ENCODE data around the gene FAM174B.

FAM174B gene

DNA sequence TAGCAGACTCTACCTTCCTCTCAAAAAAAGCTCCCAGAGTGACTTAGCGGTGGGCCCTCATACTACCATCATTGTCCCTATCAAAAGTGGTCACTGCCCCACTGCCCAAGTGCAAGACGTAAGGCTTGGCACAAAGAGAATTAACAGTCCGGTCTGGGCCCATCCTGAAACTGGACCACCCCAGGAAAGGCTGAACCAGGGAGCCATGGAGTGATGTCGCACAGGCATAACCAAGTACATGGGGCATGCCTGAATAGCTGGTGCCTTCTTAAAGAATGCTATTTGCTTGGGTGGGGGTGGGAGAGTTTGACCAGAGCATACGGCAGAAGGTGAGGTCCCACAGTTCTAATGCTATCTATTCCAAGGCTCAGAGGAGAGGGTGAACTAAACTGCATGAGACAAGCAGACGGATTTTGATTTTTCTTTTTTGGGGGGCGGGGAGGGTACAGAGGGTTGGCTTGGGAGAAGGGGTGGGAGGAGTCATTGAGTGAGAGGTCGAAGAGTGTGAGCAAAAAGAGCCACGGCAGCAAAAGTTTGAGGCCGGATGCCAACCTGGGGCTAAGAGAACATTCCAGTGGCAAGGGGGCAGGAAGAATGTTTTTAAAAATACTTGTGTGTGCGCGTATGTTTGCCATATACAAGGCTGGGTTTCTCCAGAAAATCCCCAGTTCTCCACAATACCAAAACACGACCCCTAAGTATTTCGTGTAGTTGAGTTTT is 50.2 kb downstream of the FAM174B start:
- Histone ChIP-seq H3K9me3 (ENCODE audit: insufficient read depth, low read depth, low read length) (no peaks in the 10 kb centered on the region), H3K4me1 (ENCODE audit: insufficient read depth, low read length) (no peaks in the 10 kb centered on the region), H3K4me3 (ENCODE audit: low read length) (no peak overlapping the region), H3K9ac (ENCODE audit: low read depth, low read length) (no peak overlapping the region), H3K36me3 (ENCODE audit: insufficient read depth, low read depth, low read length) (no peaks in the 10 kb centered on the region), H3K27ac (ENCODE audit: low read length) (no peak overlapping the region), H3K27me3 (ENCODE audit: insufficient read depth, low read length) (no peaks in the 10 kb centered on the region)

DNA sequence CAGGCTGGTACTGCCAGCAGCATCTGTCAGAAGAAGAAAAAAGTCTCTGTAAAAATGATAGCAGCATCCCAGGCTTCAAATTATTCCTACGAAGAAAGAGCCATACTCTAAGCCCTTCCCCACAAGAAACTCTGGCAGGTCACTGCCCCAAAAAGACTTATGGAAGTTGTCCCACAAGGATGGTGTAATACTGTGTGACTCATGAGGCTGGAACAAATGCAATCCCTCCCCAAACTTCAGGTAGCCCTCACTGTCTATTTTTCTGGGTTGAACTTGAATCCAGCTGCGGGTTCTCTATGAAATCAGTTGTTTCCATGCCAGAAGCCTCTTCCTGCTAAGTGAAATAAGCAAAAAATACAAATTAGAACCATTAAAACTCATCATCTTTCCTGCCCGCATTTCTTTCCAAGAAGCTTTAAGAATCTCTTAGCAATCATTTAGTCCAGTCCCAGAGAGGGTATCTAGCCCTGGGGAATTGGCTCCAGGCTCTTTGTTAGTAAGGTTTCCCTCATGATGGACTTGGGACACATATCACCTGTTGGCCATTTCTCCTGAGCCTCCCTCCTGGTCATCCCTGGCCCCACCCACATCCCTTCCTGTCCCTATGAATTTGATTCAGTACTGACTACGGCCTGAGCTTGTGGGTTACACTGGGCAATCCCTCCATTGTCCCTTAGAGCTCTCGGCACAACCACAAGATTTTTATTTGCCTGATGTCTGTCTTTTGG is 51.7 kb downstream of the FAM174B start:
- no peaks in the 10 kb centered on the region for H3K27me3 ChIP-seq (ENCODE audit: insufficient read depth, low read length)
- H3K9ac ChIP-seq (ENCODE audit: low read depth, low read length): no peak overlapping the region
- H3K27ac ChIP-seq (ENCODE audit: low read length): no peak overlapping the region
- H3K36me3 ChIP-seq (ENCODE audit: insufficient read depth, low read depth, low read length): no peaks in the 10 kb centered on the region
- H3K9me3 ChIP-seq (ENCODE audit: insufficient read depth, low read depth, low read length): no peaks in the 10 kb centered on the region
- no peaks in the 10 kb centered on the region for H3K4me1 ChIP-seq (ENCODE audit: insufficient read depth, low read length)
- no peak overlapping the region for H3K4me3 ChIP-seq (ENCODE audit: low read length)

DNA sequence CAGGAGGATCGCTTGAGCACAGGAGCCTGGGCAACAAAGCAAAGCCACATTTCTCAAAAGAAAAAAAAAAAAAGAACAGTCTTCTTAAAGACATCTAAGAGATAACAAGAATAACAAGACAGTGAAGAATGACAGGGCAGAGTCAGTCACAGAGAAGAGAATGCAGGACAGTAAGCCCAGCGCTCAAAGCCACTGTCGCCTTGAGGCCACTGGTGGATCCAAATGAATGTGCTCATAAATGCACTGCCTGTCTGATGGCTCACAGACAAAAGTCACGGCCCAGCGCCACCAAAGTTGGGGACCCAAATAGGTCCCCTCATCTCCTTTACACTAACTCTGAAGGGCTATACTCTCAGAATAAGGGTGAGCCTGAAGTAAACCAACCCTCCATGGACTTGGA is 52.3 kb downstream of the FAM174B start:
- no peaks in the 10 kb centered on the region for H3K36me3 ChIP-seq (ENCODE audit: insufficient read depth, low read depth, low read length)
- H3K27ac ChIP-seq (ENCODE audit: low read length): no peak overlapping the region
- H3K9ac ChIP-seq (ENCODE audit: low read depth, low read length): no peak overlapping the region
- H3K4me3 ChIP-seq (ENCODE audit: low read length): no peak overlapping the region
- no peaks in the 10 kb centered on the region for H3K27me3 ChIP-seq (ENCODE audit: insufficient read depth, low read length)
- H3K9me3 ChIP-seq (ENCODE audit: insufficient read depth, low read depth, low read length): no peaks in the 10 kb centered on the region
- H3K4me1 ChIP-seq (ENCODE audit: insufficient read depth, low read length): no peaks in the 10 kb centered on the region

DNA sequence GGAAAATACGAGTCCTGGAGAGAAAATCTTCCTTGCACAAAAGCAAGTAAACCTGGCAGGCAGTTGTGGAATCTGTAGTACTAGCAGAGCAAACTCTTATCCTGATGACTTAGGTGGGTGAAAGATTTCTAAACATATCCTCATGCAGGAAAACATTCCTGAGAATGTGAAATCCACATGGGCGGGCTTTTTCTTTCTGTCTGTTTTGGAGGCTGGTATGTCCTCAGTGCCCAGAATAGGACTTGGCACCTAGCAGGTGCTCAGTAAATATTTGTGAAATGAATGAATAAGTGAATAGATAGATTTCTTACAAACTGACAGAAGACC is 53.3 kb downstream of the FAM174B start:
- Histone ChIP-seq H3K9me3 (ENCODE audit: insufficient read depth, low read depth, low read length) (no peaks in the 10 kb centered on the region), H3K4me1 (ENCODE audit: insufficient read depth, low read length) (no peaks in the 10 kb centered on the region), H3K27me3 (ENCODE audit: insufficient read depth, low read length) (no peaks in the 10 kb centered on the region), H3K36me3 (ENCODE audit: insufficient read depth, low read depth, low read length) (no peaks in the 10 kb centered on the region), H3K27ac (ENCODE audit: low read length) (no peak overlapping the region), H3K9ac (ENCODE audit: low read depth, low read length) (no peak overlapping the region), H3K4me3 (ENCODE audit: low read length) (no peak overlapping the region)

DNA sequence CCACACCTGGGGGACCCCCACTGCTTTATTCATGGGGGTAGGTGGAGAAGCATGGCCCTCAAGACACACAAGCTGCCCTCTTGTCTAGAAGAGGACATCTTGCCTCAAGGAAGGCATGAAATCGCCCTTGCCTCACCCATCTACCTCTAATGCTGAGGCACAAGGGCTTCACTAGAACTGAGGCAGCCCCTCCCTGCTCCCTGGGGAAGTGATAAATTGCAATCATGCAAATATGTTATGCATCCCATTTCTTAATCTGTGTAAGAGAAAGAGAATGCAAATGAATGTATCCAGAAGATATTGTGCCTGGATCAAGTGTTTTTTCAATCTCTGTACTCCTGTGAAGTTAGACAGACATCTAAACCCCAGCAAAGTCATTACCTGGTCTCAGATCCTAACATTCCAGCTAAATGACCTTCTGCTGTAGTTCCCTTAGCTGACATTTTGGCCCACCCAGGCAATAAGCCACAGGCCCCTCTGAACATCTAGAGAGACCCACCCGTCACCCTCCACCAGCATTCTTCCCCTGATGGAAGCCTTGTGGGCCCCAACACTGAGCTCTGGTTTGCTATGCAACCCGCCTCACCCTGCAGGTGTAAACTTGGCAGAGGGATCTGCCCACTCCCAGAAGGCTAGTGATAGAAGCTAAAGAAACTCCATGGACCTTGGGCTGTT is 53.8 kb downstream of the FAM174B start:
- Histone ChIP-seq H3K4me1 (ENCODE audit: insufficient read depth, low read length) (no peaks in the 10 kb centered on the region), H3K9me3 (ENCODE audit: insufficient read depth, low read depth, low read length) (no peaks in the 10 kb centered on the region), H3K4me3 (ENCODE audit: low read length) (no peak overlapping the region), H3K9ac (ENCODE audit: low read depth, low read length) (no peak overlapping the region), H3K36me3 (ENCODE audit: insufficient read depth, low read depth, low read length) (no peaks in the 10 kb centered on the region), H3K27ac (ENCODE audit: low read length) (no peak overlapping the region), H3K27me3 (ENCODE audit: insufficient read depth, low read length) (no peaks in the 10 kb centered on the region)

DNA sequence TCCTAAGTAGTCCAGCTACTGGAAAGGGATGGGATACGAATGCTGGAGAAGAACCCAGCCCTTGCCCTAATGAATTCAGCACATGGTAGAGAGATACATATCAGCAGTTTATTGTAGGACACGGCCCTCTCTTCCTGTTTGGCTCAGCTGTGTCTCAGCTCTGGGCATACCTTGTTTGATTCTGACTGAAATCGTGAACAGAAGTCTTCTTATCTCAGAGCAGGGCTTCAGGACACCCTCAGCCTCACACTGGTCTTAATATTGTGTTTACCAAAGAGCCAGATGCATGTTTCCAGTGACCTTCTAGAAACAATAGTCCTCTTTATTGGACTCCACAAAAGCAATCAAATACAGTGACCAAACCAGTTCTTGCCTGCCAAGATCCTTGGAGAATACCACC is 54.7 kb downstream of the FAM174B start:
- no peak overlapping the region for H3K4me3 ChIP-seq (ENCODE audit: low read length)
- H3K9me3 ChIP-seq (ENCODE audit: insufficient read depth, low read depth, low read length): no peaks in the 10 kb centered on the region
- no peak overlapping the region for H3K27ac ChIP-seq (ENCODE audit: low read length)
- no peaks in the 10 kb centered on the region for H3K4me1 ChIP-seq (ENCODE audit: insufficient read depth, low read length)
- H3K36me3 ChIP-seq (ENCODE audit: insufficient read depth, low read depth, low read length): no peaks in the 10 kb centered on the region
- no peak overlapping the region for H3K9ac ChIP-seq (ENCODE audit: low read depth, low read length)
- no peaks in the 10 kb centered on the region for H3K27me3 ChIP-seq (ENCODE audit: insufficient read depth, low read length)

DNA sequence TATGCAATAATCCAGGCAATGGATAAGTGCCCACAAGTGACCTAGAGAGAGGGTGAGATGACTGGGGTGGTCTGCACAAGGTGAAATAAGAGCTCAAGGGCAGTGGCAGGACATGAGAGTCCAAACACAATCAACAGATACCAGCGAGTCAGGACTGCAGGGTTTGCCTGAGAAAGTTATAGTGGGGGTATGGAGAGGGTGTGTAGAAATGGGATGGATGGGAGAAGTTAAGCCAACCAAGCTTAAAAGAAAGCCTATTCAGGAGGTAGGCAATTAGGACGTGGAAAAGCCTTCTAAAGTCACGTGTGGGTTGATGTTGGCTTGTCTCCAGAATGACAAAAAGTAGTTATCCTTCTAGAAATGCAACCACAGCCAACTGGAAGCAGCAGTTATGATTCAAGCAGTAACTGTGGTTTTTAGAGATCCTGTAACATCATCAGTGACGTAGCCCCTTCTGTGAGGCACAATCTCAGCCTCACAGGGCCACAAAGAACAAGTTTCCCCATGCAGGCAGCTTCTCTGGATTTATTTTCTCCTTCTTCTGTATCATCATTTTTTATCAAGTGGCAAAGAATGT is 56.1 kb downstream of the FAM174B start:
- no peaks in the 10 kb centered on the region for H3K4me1 ChIP-seq (ENCODE audit: insufficient read depth, low read length)
- H3K9ac ChIP-seq (ENCODE audit: low read depth, low read length): no peak overlapping the region
- H3K9me3 ChIP-seq (ENCODE audit: insufficient read depth, low read depth, low read length): no peaks in the 10 kb centered on the region
- no peaks in the 10 kb centered on the region for H3K36me3 ChIP-seq (ENCODE audit: insufficient read depth, low read depth, low read length)
- H3K27ac ChIP-seq (ENCODE audit: low read length): no peak overlapping the region
- H3K4me3 ChIP-seq (ENCODE audit: low read length): no peak overlapping the region
- H3K27me3 ChIP-seq (ENCODE audit: insufficient read depth, low read length): no peaks in the 10 kb centered on the region

DNA sequence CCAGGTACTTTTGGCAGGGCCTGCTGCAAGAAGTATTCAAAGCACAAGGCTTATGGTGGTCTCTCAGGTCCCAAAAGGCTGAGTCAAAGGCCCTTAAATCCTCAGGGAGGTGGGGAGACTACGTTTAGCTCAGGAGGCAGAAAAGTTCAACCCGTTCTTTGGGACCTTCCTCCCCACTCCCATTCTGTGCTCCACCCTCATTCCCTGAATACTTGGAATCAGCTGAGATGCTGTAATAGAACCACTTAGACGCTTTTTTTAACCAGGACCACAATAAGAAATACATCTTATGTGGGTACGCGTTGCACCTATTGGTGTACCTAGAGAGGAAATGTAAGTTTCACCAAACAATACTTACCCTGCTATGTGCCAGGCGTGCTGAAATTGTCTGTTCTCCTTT is 58.0 kb downstream of the FAM174B start:
- Histone ChIP-seq H3K4me3 (ENCODE audit: low read length) (no peak overlapping the region), H3K27ac (ENCODE audit: low read length) (no peak overlapping the region), H3K9me3 (ENCODE audit: insufficient read depth, low read depth, low read length) (no peaks in the 10 kb centered on the region), H3K36me3 (ENCODE audit: insufficient read depth, low read depth, low read length) (no peaks in the 10 kb centered on the region), H3K4me1 (ENCODE audit: insufficient read depth, low read length) (no peaks in the 10 kb centered on the region), H3K27me3 (ENCODE audit: insufficient read depth, low read length) (no peaks in the 10 kb centered on the region), H3K9ac (ENCODE audit: low read depth, low read length) (no peak overlapping the region)

DNA sequence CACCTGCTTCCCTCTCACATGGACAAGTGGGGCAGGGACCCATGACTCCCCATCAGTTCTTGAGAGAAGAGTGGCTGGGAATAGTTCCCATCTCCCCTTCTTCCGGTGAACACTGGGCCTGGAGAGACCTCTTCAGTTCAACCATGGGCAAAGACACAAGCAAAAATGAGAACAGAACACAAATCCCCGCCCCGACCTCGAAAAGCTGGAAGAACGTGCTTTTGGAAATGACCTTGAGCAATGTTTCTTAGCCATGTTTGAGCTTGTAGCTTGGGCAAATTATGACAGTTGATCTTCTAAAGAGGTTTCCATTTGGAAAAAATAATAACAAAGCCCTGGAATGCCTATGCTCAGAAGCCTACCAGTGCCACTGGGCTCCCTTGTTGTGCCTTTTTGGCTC is 59.0 kb downstream of the FAM174B start:
- Histone ChIP-seq H3K9me3 (ENCODE audit: insufficient read depth, low read depth, low read length) (no peaks in the 10 kb centered on the region), H3K36me3 (ENCODE audit: insufficient read depth, low read depth, low read length) (no peaks in the 10 kb centered on the region), H3K27me3 (ENCODE audit: insufficient read depth, low read length) (no peaks in the 10 kb centered on the region)

DNA sequence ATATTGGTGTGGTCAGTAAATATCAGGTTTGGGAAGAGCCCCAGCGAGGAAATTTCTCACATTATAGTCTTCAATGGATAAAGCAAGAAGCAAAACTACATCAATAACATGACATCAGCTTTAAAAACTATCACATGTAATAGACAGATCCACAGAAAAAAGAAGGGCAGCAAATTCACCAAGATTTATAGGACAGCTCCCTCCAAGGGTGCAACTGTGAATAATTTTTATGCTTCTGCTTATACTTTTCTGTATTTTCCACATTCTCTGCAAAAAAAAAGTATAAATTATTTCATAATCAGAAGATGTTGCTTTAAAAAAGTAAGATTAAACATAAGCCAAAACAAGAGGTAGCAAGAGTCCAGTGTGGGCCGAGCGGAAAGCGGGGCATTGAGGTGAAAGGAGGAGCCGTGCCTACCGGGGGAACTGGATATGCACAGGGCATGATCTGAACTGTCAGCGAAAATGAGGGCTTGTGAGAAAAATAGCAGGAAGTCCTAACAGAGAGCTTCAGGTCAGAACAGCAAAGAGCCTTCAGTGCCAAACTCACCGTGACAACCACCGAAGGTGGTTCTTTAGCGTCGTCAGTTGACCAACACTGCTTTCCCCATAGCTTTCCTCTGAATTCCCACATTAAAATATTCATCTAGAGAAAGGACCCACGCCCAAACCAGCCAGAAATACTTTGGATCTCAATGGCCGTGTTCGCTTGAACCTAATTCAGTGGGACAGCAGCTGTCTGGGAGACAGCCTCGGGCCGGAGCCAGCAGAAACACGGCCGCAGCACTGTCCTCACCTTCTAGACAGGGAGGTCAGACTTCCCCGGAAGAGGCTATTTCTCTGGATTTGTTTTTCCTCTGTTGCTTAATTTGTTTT is 59.8 kb downstream of the FAM174B start:
- H3K27me3 ChIP-seq (ENCODE audit: insufficient read depth, low read length): no peaks in the 10 kb centered on the region
- no peak overlapping the region for H3K4me3 ChIP-seq (ENCODE audit: low read length)
- H3K9ac ChIP-seq (ENCODE audit: low read depth, low read length): no peak overlapping the region
- H3K27ac ChIP-seq (ENCODE audit: low read length): no peak overlapping the region
- no peaks in the 10 kb centered on the region for H3K9me3 ChIP-seq (ENCODE audit: insufficient read depth, low read depth, low read length)
- H3K36me3 ChIP-seq (ENCODE audit: insufficient read depth, low read depth, low read length): no peaks in the 10 kb centered on the region
- H3K4me1 ChIP-seq (ENCODE audit: insufficient read depth, low read length): no peaks in the 10 kb centered on the region

More for the DNA sequence above, 59.0 kb downstream of the FAM174B start:
- no peak overlapping the region for H3K27ac ChIP-seq (ENCODE audit: low read length)
- H3K9ac ChIP-seq (ENCODE audit: low read depth, low read length): no peak overlapping the region
- no peak overlapping the region for H3K4me3 ChIP-seq (ENCODE audit: low read length)
- H3K4me1 ChIP-seq (ENCODE audit: insufficient read depth, low read length): no peaks in the 10 kb centered on the region

DNA sequence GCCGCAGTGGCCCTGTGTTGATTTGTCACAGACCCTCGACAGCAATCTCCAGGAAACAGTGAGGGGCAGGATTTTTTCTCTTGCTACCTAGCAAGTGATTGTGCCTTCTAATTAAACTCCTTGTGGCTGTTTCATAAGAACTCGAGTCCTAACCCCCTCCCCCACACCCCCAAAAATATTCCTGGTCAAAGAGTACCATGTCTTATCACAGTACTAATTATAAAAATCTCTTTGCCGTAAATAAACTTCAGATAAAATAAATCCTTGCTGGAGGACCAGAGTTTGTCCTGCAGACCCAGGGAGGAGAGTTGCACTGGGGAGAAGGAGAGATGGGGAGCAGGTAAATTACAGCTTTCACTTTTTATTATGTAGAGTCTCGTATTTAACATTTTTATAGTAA is 64.3 kb downstream of the FAM174B start:
- Histone ChIP-seq H3K27me3 (ENCODE audit: insufficient read depth, low read length) (no peaks in the 10 kb centered on the region), H3K27ac (ENCODE audit: low read length) (no peak overlapping the region), H3K4me1 (ENCODE audit: insufficient read depth, low read length) (no peaks in the 10 kb centered on the region), H3K9ac (ENCODE audit: low read depth, low read length) (no peak overlapping the region), H3K9me3 (ENCODE audit: insufficient read depth, low read depth, low read length) (no peaks in the 10 kb centered on the region), H3K4me3 (ENCODE audit: low read length) (no peak overlapping the region), H3K36me3 (ENCODE audit: insufficient read depth, low read depth, low read length) (no peaks in the 10 kb centered on the region)

Data from iPS-20b (cell line).